Activated CD8-positive, alpha-beta memory T cell treated with anti-CD3 and anti-CD28 coated beads for 36 hours (primary cell): ENCODE measurements around the gene PACRG. TPM values are rescaled to one million over a fixed set of nuclear protein-coding genes. Genes with fewer than 3 reads are reported as not detected.

ENCODE experiments used
- CTCF ChIA-PET: fragments of 350-600 bp; sonication (Branson Sonifier 250); formaldehyde crosslinking; loops from one replicate; lab custom pipeline; 2021; ENCODE audit warnings: antibody characterized with exemption; lab: Charles Lee
- POLR2A ChIA-PET: fragments of 350-600 bp; sonication (Branson Sonifier 250); formaldehyde crosslinking; loops from one replicate; lab custom pipeline; 2021; ENCODE audit warnings: antibody characterized with exemption; lab: Charles Lee
- total RNA-seq, 2 experiments: library from RNA; stranded (reverse); gene quantifications; one replicate each; pipeline ENCODE4 v1.2.3, GENCODE V29; 2021

PACRG gene
- total RNA-seq, 2 experiments from 2014 or later, result not detected

- ChIA-PET POLR2A (no interaction called here), CTCF (no interaction called here)
Observed at GRCh38 chr6:163341224-163342061, 613.7 kb downstream of the PACRG start.

- ChIA-PET CTCF (no interaction called here), POLR2A (no interaction called here)
Observed at GRCh38 chr6:163342571-163343539, 615.1 kb downstream of the PACRG start.

- ChIA-PET POLR2A (no interaction called here), CTCF (no interaction called here)
Observed at GRCh38 chr6:163343609-163344008, 615.8 kb downstream of the PACRG start.

- ChIA-PET CTCF (no interaction called here), POLR2A (no interaction called here)
Observed at GRCh38 chr6:163344411-163344810, 616.6 kb downstream of the PACRG start.

- ChIA-PET POLR2A (no interaction called here), CTCF (no interaction called here)
Observed at GRCh38 chr6:163345931-163346330, 618.2 kb downstream of the PACRG start.

GRCh38 chr6:163346497-163346961, 618.8 kb downstream of the PACRG start:
- POLR2A ChIA-PET, result no interaction called here
- CTCF ChIA-PET, result no interaction called here

- ChIA-PET POLR2A (no interaction called here), CTCF (no interaction called here)
Observed at GRCh38 chr6:163347021-163347446, 619.3 kb downstream of the PACRG start.

GRCh38 chr6:163348789-163349680, 621.3 kb downstream of the PACRG start:
- ChIA-PET CTCF (no interaction called here), POLR2A (interaction anchor here (0.5 kb wide), 1 partner anchor 223 kb away, joined by 3 read pairs; no protein-coding TSS in a partner anchor)

- ChIA-PET POLR2A (no interaction called here), CTCF (no interaction called here)
Observed at GRCh38 chr6:163349696-163350095, 621.9 kb downstream of the PACRG start.

GRCh38 chr6:163351013-163351412, 623.2 kb downstream of the PACRG start:
- ChIA-PET CTCF (no interaction called here), POLR2A (no interaction called here)

GRCh38 chr6:163352011-163352685, 624.4 kb downstream of the PACRG start:
- ChIA-PET POLR2A (no interaction called here), CTCF (no interaction called here)

GRCh38 chr6:163352966-163353365, 625.2 kb downstream of the PACRG start:
- POLR2A ChIA-PET, result no interaction called here

GRCh38 chr6:163354085-163354484, 626.3 kb downstream of the PACRG start:
- POLR2A ChIA-PET, result no interaction called here
- CTCF ChIA-PET, result no interaction called here

More at GRCh38 chr6:163352966-163353365, 625.2 kb downstream of the PACRG start:
- CTCF ChIA-PET, result no interaction called here

- CTCF ChIA-PET, result no interaction called here
- POLR2A ChIA-PET, result no interaction called here
Observed at GRCh38 chr6:163354761-163355425, 627.1 kb downstream of the PACRG start.

- POLR2A ChIA-PET, result no interaction called here
Observed at GRCh38 chr6:163355426-163355991, 627.7 kb downstream of the PACRG start.

GRCh38 chr6:163356324-163356723, 628.5 kb downstream of the PACRG start:
- CTCF ChIA-PET, result no interaction called here
- POLR2A ChIA-PET, result no interaction called here

More at GRCh38 chr6:163355426-163355991, 627.7 kb downstream of the PACRG start:
- CTCF ChIA-PET, result no interaction called here

GRCh38 chr6:163356743-163357142, 629.0 kb downstream of the PACRG start:
- ChIA-PET POLR2A (no interaction called here), CTCF (no interaction called here)

- CTCF ChIA-PET, result no interaction called here
- POLR2A ChIA-PET, result no interaction called here
Observed at GRCh38 chr6:163364641-163365040, 636.9 kb downstream of the PACRG start.
